OCI-LY1 (cell line): ENCODE data around the gene PFN2.
"Not testable (repeated sequence)": the region's sequence is repeated elsewhere in the genome, so short reads cannot be mapped to it uniquely, and the experiment has no call there.

Experiments
- H2AFZ ChIP-seq: fragments of 200-600 bp; sonication (generic), shearing (Covaris generic); 2 replicates; pipeline ENCODE4 v1.6.0; 2014; ENCODE audit warnings: antibody characterized with exemption, mild to moderate bottlenecking, low read length
- H3F3A ChIP-seq: fragments of 200-600 bp; sonication (generic), shearing (Covaris generic); 2 replicates; pipeline ENCODE4 v1.6.0; 2014; ENCODE audit warnings: mild to moderate bottlenecking, antibody characterized with exemption, low read length, moderate library complexity; ENCODE audit not compliant: insufficient read depth
- H3K27ac ChIP-seq: fragments of 200-600 bp; sonication (generic); 2 replicates; pipeline ENCODE4 v1.5.1; 2014; ENCODE audit warnings: low read length, mixed run types, mild to moderate bottlenecking, low read depth; ENCODE audit not compliant: poor library complexity, severe bottlenecking
- H3K27me3 ChIP-seq: fragments of 200-600 bp; sonication (generic); 2 replicates; pipeline ENCODE4 v1.6.0; 2014; ENCODE audit warnings: antibody characterized with exemption, mild to moderate bottlenecking, low read length, moderate library complexity; ENCODE audit not compliant: insufficient read depth
- H3K36me3 ChIP-seq: fragments of 200-600 bp; sonication (generic); 2 replicates; pipeline ENCODE4 v1.6.1; 2014; ENCODE audit warnings: mild to moderate bottlenecking, antibody characterized with exemption, low read length, moderate library complexity, mixed read lengths; ENCODE audit not compliant: insufficient read depth
- H3K4me1 ChIP-seq: fragments of 200-600 bp; sonication (generic); 2 replicates; pipeline ENCODE4 v1.5.1; 2014; ENCODE audit warnings: mild to moderate bottlenecking, low read length, moderate library complexity; ENCODE audit not compliant: insufficient read depth, severe bottlenecking
- H3K4me2 ChIP-seq: fragments of 200-600 bp; sonication (generic), shearing (Covaris generic); 2 replicates; pipeline ENCODE4 v1.6.1; 2014; ENCODE audit warnings: low read length
- H3K4me3 ChIP-seq: fragments of 200-600 bp; sonication (generic); 2 replicates; pipeline ENCODE4 v1.5.1; 2014; ENCODE audit warnings: low read length, low read depth, mild to moderate bottlenecking, mixed read lengths; ENCODE audit not compliant: poor library complexity, severe bottlenecking
- H3K79me2 ChIP-seq: fragments of 200-600 bp; shearing (Covaris generic); 2 replicates; pipeline ENCODE4 v1.6.1; 2016; ENCODE audit warnings: mixed run types, low read length, mixed read lengths; ENCODE audit not compliant: insufficient read depth
- H3K9ac ChIP-seq: fragments of 200-600 bp; sonication (generic), shearing (Covaris generic); 2 replicates; pipeline ENCODE4 v1.6.1; 2014; ENCODE audit warnings: mild to moderate bottlenecking, low read length, mixed read lengths
- H3K9me2 ChIP-seq: fragments of 200-600 bp; sonication (generic), shearing (Covaris generic); 2 replicates; pipeline ENCODE4 v1.6.1; 2014; ENCODE audit warnings: low read depth, mild to moderate bottlenecking, low read length, mixed read lengths
- H3K9me3 ChIP-seq: fragments of 200-600 bp; shearing (Covaris generic); 2 replicates; pipeline ENCODE4 v1.6.1; 2014; ENCODE audit warnings: low read length, mixed read lengths
- H4K20me1 ChIP-seq: fragments of 200-600 bp; sonication (generic), shearing (Covaris generic); 2 replicates; pipeline ENCODE4 v1.6.0; 2016; ENCODE audit warnings: mild to moderate bottlenecking, low read length; ENCODE audit not compliant: insufficient read depth
- CTCF ChIP-seq: fragments of 200-600 bp; sonication (generic), shearing (Covaris generic); IDR thresholded peaks from 2 replicates; pipeline ENCODE4 v1.5.1; 2017; ENCODE audit warnings: mild to moderate bottlenecking, antibody characterized with exemption, low read length, moderate library complexity, mixed read lengths
- EZH2 ChIP-seq: fragments of 200-600 bp; sonication (generic), shearing (Covaris generic); IDR thresholded peaks from 2 replicates; pipeline ENCODE4 v1.8.0; 2017; ENCODE audit warnings: borderline replicate concordance, mixed run types, mild to moderate bottlenecking, antibody characterized with exemption, low read length, moderate library complexity, mixed read lengths

Gene PFN2

GRCh38 chr3:149947231-149947630, 23.5 kb downstream of the PFN2 start:
- H3K79me2 ChIP-seq, result no peaks in the 10 kb centered on the region
- H3F3A ChIP-seq, result no peaks in the 10 kb centered on the region
- H4K20me1 ChIP-seq, result no peaks in the 10 kb centered on the region
- H2AFZ ChIP-seq, result no peak overlapping the region
- no peaks in the 10 kb centered on the region for H3K4me1 ChIP-seq
- H3K9me2 ChIP-seq, result no peaks in the 10 kb centered on the region
- no peak for TF ChIP-seq EZH2
- no peak for TF ChIP-seq CTCF
- 0 out of 2 replicates have a peak, but pooled peaks cover 2% of the 10 kb centered on the region for H3K9me3 ChIP-seq
- H3K36me3 ChIP-seq, result peaks cover 4% of the 10 kb centered on the region; the same call in 1 of the 2 replicates
- H3K9ac ChIP-seq, result no peak overlapping the region
- no peak overlapping the region for H3K27ac ChIP-seq
- H3K4me2 ChIP-seq, result no peak overlapping the region
- no peak overlapping the region for H3K4me3 ChIP-seq
- no peaks in the 10 kb centered on the region for H3K27me3 ChIP-seq

- not testable (repeated sequence) for H3F3A ChIP-seq, H4K20me1 ChIP-seq, H3K4me2 ChIP-seq, H3K27me3 ChIP-seq, H3K4me3 ChIP-seq, H3K36me3 ChIP-seq, H3K9ac ChIP-seq, H3K79me2 ChIP-seq, H3K4me1 ChIP-seq, H3K27ac ChIP-seq, H3K9me3 ChIP-seq, H3K9me2 ChIP-seq, H2AFZ ChIP-seq
These were observed 26.7 kb downstream of the PFN2 start for GRCh38 chr3:149943966-149944365.

GRCh38 chr3:149942409-149942808, 28.3 kb downstream of the PFN2 start:
- H3K36me3 ChIP-seq, result peaks cover 9% of the 10 kb centered on the region; the same call in 1 of the 2 replicates
- TF ChIP-seq CTCF (no peak), EZH2 (no peak)

GRCh38 chr3:149941946-149942345, 28.7 kb downstream of the PFN2 start:
- H3K4me3 ChIP-seq, result no peak overlapping the region
- H3K4me2 ChIP-seq, result no peak overlapping the region
- H3K27ac ChIP-seq, result no peak overlapping the region
- peaks cover 2% of the 10 kb centered on the region for H3K4me1 ChIP-seq
- H3K36me3 ChIP-seq, result peaks cover 9% of the 10 kb centered on the region; the same call in 1 of the 2 replicates
- TF ChIP-seq EZH2, result no peak
- no peak for TF ChIP-seq CTCF
- 0 out of 2 replicates have a peak, but pooled peaks cover 3% of the 10 kb centered on the region for H3K9me3 ChIP-seq
- H2AFZ ChIP-seq, result no peak overlapping the region
- H3K9ac ChIP-seq, result no peak overlapping the region
- 0 out of 2 replicates have a peak, but pooled peaks cover 5% of the 10 kb centered on the region for H3K79me2 ChIP-seq
- H3K9me2 ChIP-seq, result no peaks in the 10 kb centered on the region
- no peaks in the 10 kb centered on the region for H4K20me1 ChIP-seq
- H3K27me3 ChIP-seq, result no peaks in the 10 kb centered on the region
- no peaks in the 10 kb centered on the region for H3F3A ChIP-seq

More at GRCh38 chr3:149942409-149942808, 28.3 kb downstream of the PFN2 start:
- Histone ChIP-seq H3K9me2 (no peaks in the 10 kb centered on the region), H3K4me3 (no peak overlapping the region), H3K9ac (no peak overlapping the region), H3K27ac (no peak overlapping the region), H3F3A (no peaks in the 10 kb centered on the region), H3K4me2 (no peak overlapping the region), H2AFZ (no peak overlapping the region), H4K20me1 (no peaks in the 10 kb centered on the region), H3K9me3 (0 out of 2 replicates have a peak, but pooled peaks cover 3% of the 10 kb centered on the region), H3K4me1 (no peaks in the 10 kb centered on the region), H3K27me3 (no peaks in the 10 kb centered on the region), H3K79me2 (0 out of 2 replicates have a peak, but pooled peaks cover 5% of the 10 kb centered on the region)
